Mammary microvascular endothelial cell (primary cell): Measurements from ENCODE around the gene NFYA. TPM values are rescaled to one million over a fixed set of nuclear protein-coding genes. Genes with fewer than 3 reads are reported as not detected.

Experiments used
- total RNA-seq: library from RNA; depleted of rRNA; stranded (reverse); fragments of >200 nt; gene quantifications from 2 replicates; pipeline ENCODE4 v1.2.3, GENCODE V29; 2015

NFYA gene
- total RNA-seq = 8.5 and 9.8 TPM in 2 replicates

GRCh38 chr6:41072836-41073202 lies at the start of gene NFYA:
Gene NFYA (plus strand): TSS chr6:41072974. CDS start chr6:41079090, 6,116 bp downstream.

GRCh38 chr6:41039060-41039998 lies 33.4 kb upstream of the NFYA start, which contains the start of gene UNC5CL:
Gene UNC5CL (minus strand): TSS chr6:41039221. CDS start chr6:41035074, 4,147 bp downstream.

GRCh38 chr6:41042226-41043055 lies 30.3 kb upstream of the NFYA start, which contains the start of gene TSPO2:
Gene TSPO2 (plus strand): TSS chr6:41042467. CDS start chr6:41042986, 519 bp downstream.

GRCh38 chr6:41053041-41053440 lies 19.7 kb upstream of the NFYA start, which contains the start of gene APOBEC2:
Gene APOBEC2 (plus strand): TSS chr6:41053202. CDS start chr6:41053348, 146 bp downstream.

GRCh38 chr6:41071923-41072835 lies 595 bp upstream of the NFYA start, which contains the start of gene OARD1:
Gene OARD1 (minus strand): TSS chr6:41072356. CDS start chr6:41071634, 722 bp downstream.

Other genes with a start within 250 kb of the NFYA start
- not detected in 2 replicates for gene UNC5CL, start 33.8 kb upstream of the NFYA start, total RNA-seq
- not detected in 2 replicates for gene TSPO2, start 30.5 kb upstream of the NFYA start, total RNA-seq
- gene APOBEC2, start 19.8 kb upstream of the NFYA start, total RNA-seq = not detected in 2 replicates
- gene OARD1, start 618 bp upstream of the NFYA start, total RNA-seq = 4.3 and 5.2 TPM in 2 replicates
- not detected in 2 replicates for gene TREML1, start 81.4 kb downstream of the NFYA start, total RNA-seq
- gene TREM2, start 90.1 kb downstream of the NFYA start, total RNA-seq = not detected in 2 replicates
- not detected in 2 replicates for gene TREML2, start 128.2 kb downstream of the NFYA start, total RNA-seq
- not detected in 2 replicates for gene TREML4, start 155.4 kb downstream of the NFYA start, total RNA-seq
- not detected in 2 replicates for gene TREM1, start 213.7 kb downstream of the NFYA start, total RNA-seq